Endothelial cell (in vitro differentiated cells): ENCODE measurements around the gene JPH4. TPM values are rescaled to one million over a fixed set of nuclear protein-coding genes. Genes with fewer than 3 reads are reported as not detected.

ENCODE experiments used
- DNase-seq: peaks from one replicate; pipeline ENCODE4 v3.0.0; 2021; ENCODE audit warnings: low spot score
- H3K27ac Mint-ChIP-seq: one replicate; pipeline ENCODE4 v1.8.0; 2021; ENCODE audit warnings: mixed read lengths, inconsistent platforms; ENCODE audit not compliant: unreplicated experiment
- H3K27me3 Mint-ChIP-seq: one replicate; pipeline ENCODE4 v1.8.0; 2021; ENCODE audit warnings: mild to moderate bottlenecking, moderate library complexity, mixed read lengths, inconsistent platforms; ENCODE audit not compliant: unreplicated experiment
- H3K36me3 Mint-ChIP-seq: one replicate; pipeline ENCODE4 v1.8.0; 2021; ENCODE audit warnings: mild to moderate bottlenecking, low read depth, mixed read lengths, inconsistent platforms; ENCODE audit not compliant: unreplicated experiment
- H3K4me1 Mint-ChIP-seq: one replicate; pipeline ENCODE4 v1.8.0; 2021; ENCODE audit warnings: mild to moderate bottlenecking, mixed read lengths, inconsistent platforms; ENCODE audit not compliant: unreplicated experiment
- H3K4me3 Mint-ChIP-seq: one replicate; pipeline ENCODE4 v1.8.0; 2021; ENCODE audit warnings: mild to moderate bottlenecking, mixed read lengths, inconsistent platforms; ENCODE audit not compliant: unreplicated experiment
- H3K9me3 Mint-ChIP-seq: one replicate; pipeline ENCODE4 v1.8.0; 2021; ENCODE audit warnings: mixed read lengths, inconsistent platforms; ENCODE audit not compliant: unreplicated experiment
- total RNA-seq: library from RNA; stranded (reverse); fragmentation: NEBNext Ultra II Directional; extraction: Animal tissue kit (Norgen Biotek cat#: 25700); gene quantifications from one replicate; pipeline ENCODE4 v1.2.1, GENCODE V29; 2021; ENCODE audit not compliant: unreplicated experiment
- TF ChIP-seq, protein P1 (sequence below): fragments of 200-600 bp; sonication (generic); IDR thresholded peaks from one replicate; pipeline ENCODE4 v1.5.0; 2021; ENCODE audit warnings: antibody characterized with exemption; ENCODE audit not compliant: unreplicated experiment

The JPH4 gene
- total RNA-seq, 1 donor from 2014 or later, result 0.64 TPM

DNA sequence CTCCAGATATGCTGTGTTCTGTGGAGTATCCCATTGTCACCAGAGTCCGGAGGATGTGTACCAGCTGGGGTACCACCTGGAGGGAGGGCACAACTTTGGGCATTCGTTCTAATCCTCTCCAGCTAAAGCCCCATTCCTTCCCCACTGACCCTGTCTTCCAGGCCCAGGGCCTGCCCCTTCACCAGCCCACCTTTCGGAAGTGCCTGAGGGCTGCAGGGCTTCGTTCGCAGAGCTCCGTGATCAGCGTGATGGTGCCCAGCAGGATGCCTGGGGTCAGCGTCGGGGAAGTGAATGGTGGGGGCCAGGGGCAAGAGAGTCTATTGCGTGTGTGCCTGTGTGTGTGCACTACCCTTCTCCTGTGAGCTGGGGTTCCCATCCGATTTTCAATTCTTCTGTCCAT lies 13.0 kb downstream of the JPH4 start:
- peaks cover 28% of the 10 kb centered on the region for H3K36me3 Mint-ChIP-seq
- TF ChIP-seq, protein P1, sequence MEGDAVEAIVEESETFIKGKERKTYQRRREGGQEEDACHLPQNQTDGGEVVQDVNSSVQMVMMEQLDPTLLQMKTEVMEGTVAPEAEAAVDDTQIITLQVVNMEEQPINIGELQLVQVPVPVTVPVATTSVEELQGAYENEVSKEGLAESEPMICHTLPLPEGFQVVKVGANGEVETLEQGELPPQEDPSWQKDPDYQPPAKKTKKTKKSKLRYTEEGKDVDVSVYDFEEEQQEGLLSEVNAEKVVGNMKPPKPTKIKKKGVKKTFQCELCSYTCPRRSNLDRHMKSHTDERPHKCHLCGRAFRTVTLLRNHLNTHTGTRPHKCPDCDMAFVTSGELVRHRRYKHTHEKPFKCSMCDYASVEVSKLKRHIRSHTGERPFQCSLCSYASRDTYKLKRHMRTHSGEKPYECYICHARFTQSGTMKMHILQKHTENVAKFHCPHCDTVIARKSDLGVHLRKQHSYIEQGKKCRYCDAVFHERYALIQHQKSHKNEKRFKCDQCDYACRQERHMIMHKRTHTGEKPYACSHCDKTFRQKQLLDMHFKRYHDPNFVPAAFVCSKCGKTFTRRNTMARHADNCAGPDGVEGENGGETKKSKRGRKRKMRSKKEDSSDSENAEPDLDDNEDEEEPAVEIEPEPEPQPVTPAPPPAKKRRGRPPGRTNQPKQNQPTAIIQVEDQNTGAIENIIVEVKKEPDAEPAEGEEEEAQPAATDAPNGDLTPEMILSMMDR, result no peak
- no peak overlapping the region for H3K27ac Mint-ChIP-seq
- peaks cover 16% of the 10 kb centered on the region for H3K27me3 Mint-ChIP-seq
- H3K4me1 Mint-ChIP-seq, result peaks cover 27% of the 10 kb centered on the region
- no peak overlapping the region for H3K4me3 Mint-ChIP-seq
- no peaks in the 10 kb centered on the region for H3K9me3 Mint-ChIP-seq
- DNase-seq, result no peak

DNA sequence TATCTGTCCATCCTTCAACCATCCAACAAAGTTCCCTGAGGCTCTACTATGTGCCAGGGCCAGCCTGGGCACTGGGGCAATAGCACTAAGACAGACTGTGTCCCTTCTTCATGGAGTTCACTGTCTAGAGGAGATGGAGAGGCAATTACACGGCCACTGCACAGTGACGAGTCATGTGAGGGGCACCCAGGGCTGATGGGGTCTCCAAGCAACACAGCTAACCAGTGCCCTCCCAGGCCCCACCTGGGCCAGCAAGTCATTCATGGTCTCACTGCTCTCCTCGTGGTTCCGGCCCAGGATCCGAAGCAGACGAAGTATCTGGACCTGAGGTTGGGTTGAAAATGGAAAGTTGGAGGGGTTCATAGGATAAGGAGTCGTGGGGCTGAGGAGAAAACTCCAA lies 13.7 kb downstream of the JPH4 start:
- Mint-ChIP-seq H3K9me3 (no peaks in the 10 kb centered on the region), H3K4me1 (peaks cover 27% of the 10 kb centered on the region), H3K27ac (no peak overlapping the region), H3K27me3 (peaks cover 16% of the 10 kb centered on the region), H3K36me3 (peaks cover 35% of the 10 kb centered on the region), H3K4me3 (no peak overlapping the region)
- TF ChIP-seq, protein P1, result no peak
- no peak for DNase-seq

DNA sequence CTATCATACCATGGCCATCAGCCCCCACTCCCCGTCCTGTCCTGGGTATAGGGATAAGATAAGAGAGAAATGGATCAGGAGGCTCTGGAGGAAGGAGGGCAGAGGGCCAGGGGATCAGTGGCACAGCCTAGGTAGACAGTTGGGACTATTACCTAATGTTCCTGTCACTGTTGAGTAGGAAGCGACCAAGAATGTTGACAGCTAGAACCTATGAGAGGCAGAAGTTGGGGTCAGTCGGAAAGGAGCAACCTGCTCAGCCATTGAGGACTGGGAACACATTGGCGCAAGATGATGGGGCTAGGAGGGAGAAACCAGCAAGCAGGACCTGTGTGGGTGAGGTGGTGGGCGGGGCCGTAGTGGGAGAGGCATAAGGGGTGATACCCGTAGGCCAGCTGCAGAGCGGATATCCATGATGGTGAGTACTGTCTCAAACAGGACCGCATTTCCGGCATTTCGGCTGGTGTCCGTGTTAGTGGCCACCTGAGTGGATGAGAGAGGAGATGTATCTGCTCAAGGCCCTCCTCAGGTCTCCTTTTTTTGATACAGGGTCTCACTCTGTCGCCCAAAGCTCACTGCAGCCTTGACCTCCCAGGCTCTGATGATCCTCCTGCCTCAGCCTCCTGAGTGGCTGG lies 14.3 kb downstream of the JPH4 start:
- Mint-ChIP-seq H3K27ac (peak overlapping the region; percentile 32), H3K4me1 (peaks cover 26% of the 10 kb centered on the region), H3K9me3 (no peaks in the 10 kb centered on the region), H3K27me3 (peaks cover 18% of the 10 kb centered on the region), H3K4me3 (peak overlapping the region; percentile 53), H3K36me3 (peaks cover 35% of the 10 kb centered on the region)
- no peak for DNase-seq
- TF ChIP-seq, protein P1, result no peak

DNA sequence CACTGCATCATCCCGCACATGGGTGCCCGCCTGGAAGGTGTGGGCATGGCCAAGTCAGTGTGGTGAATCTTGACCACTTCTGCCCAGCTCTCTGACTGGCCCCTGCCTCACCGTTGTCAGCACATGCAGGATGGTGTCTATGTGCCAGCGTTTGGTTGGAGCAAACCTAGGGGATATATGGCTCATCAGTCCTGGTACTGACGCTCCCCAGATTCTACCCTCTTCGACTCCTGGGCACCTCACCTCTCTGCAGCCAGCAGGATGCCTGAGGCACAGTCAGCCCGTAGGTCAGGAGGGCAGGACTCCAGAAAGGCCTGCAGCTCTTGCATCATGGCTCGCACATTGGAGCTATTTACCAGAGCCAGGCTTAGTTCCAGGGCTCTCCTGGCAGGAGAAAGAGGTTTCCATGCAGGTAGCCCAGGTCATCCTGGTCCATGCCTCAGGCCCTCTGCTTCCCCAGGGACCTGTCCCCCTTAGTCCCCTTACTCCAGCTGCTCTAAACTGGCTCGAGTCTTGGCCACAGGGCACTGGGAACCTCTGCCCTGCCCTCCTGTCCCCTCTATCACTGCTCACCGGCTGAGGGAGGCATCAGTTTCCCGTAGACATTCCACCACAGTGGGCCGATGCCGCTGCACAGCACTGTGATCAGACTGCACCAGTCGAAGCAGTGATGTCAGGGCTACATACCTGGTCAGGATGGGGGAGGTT lies 15.0 kb downstream of the JPH4 start:
- no peak overlapping the region for H3K27ac Mint-ChIP-seq
- peaks cover 35% of the 10 kb centered on the region for H3K36me3 Mint-ChIP-seq
- H3K4me1 Mint-ChIP-seq, result peaks cover 20% of the 10 kb centered on the region
- no peaks in the 10 kb centered on the region for H3K9me3 Mint-ChIP-seq
- TF ChIP-seq, protein P1, result no peak
- peak overlapping the region; percentile 53 for H3K4me3 Mint-ChIP-seq
- no peak for DNase-seq
- peaks cover 18% of the 10 kb centered on the region for H3K27me3 Mint-ChIP-seq
